Uterus (tissue), 4 donors: ENCODE measurements around the gene SLC35F3. TPM values are rescaled to one million over a fixed set of nuclear protein-coding genes. Genes with fewer than 3 reads are reported as not detected.

Experiments
- DNase-seq, 2 donors: peaks; one replicate each; pipeline ENCODE4 v3.0.0-alpha.2; 2019 to 2020
- H3K27ac ChIP-seq, 2 donors: fragments of 200-600 bp; sonication (generic); 1 replicate in 1 of 2; 2 replicates in 1 of 2; pipeline ENCODE4 v1.5.1; 2016 to 2018
- H3K27me3 ChIP-seq, 2 donors: fragments of 200-600 bp; sonication (generic); one replicate each; pipeline ENCODE4 v1.5.1; 2018 to 2019; ENCODE audit warnings: control low read depth in 1 of 2
- H3K36me3 ChIP-seq, 2 donors: fragments of 200-600 bp; sonication (generic); one replicate each; pipeline ENCODE4 v1.5.1; 2019; ENCODE audit warnings: control low read depth in 1 of 2
- H3K4me1 ChIP-seq, 2 donors: fragments of 200-600 bp; sonication (generic); one replicate each; pipeline ENCODE4 v1.5.1; 2018 to 2019; ENCODE audit warnings: control low read depth in 1 of 2
- H3K4me3 ChIP-seq, 2 donors: fragments of 200-600 bp; sonication (generic); 1 replicate in 1 of 2; 2 replicates in 1 of 2; pipeline ENCODE4 v1.5.1; 2018 to 2019; ENCODE audit warnings: mild to moderate bottlenecking in 1 of 2
- H3K9me3 ChIP-seq, 2 donors: fragments of 200-600 bp; sonication (generic); one replicate each; pipeline ENCODE4 v1.5.1; 2019; ENCODE audit warnings: control low read depth in 1 of 2
- CTCF ChIP-seq, 4 experiments: fragments of 200-600 bp in 2 of 4; fragments of 450-650 bp in 2 of 4; sonication (generic) in 2 of 4; IDR thresholded peaks; one replicate each; pipeline ENCODE4 v1.5.1; 2016 to 2019; ENCODE audit warnings: antibody characterized with exemption in 4 of 4, mild to moderate bottlenecking in 2 of 4, moderate library complexity in 1 of 4
- POLR2A ChIP-seq, 2 donors: fragments of 450-650 bp; IDR thresholded peaks; one replicate each; pipeline ENCODE4 v1.6.1; 2016; ENCODE audit warnings: antibody characterized with exemption in 2 of 2, mild to moderate bottlenecking in 1 of 2, moderate library complexity in 1 of 2
- intact Hi-C: fragments of 100-400 bp; cut with DNase I; formaldehyde crosslinking; loops from one replicate; pipeline ENCODE4 v1.15.1; 2023; ENCODE audit warnings: low total_unique reads
- total RNA-seq, 4 donors: library from RNA; depleted of rRNA in 3 of 4; stranded (reverse); fragments of >200 nt in 3 of 4; gene quantifications; one replicate each; pipeline versions ENCODE4 v1.1.0 to v1.2.4, GENCODE V29; 2014 to 2023
- donor health status: DM: yes; HTN: yes; CAD: no.

Gene SLC35F3
- total RNA-seq, 4 donors from 2014 or later = 0.24 to 0.62 (median 0.26) TPM; not detected in 1

GRCh38 chr1:234270093-234270492 is 365.6 kb downstream of the SLC35F3 start:
- no peak for DNase-seq

GRCh38 chr1:234270581-234271242 is 366.2 kb downstream of the SLC35F3 start:
- Histone ChIP-seq H3K4me3 (no peak overlapping the region), H3K9me3 (no peaks in the 10 kb centered on the region)

More at GRCh38 chr1:234270093-234270492, 365.6 kb downstream of the SLC35F3 start:
- Histone ChIP-seq H3K4me3 (no peak overlapping the region), H3K9me3 (no peaks in the 10 kb centered on the region), H3K36me3 (no peaks in the 10 kb centered on the region), H3K27me3 (no peaks in the 10 kb centered on the region), H3K27ac (no peak overlapping the region), H3K4me1 (no peaks in the 10 kb centered on the region)
- intact Hi-C loops = no loop called here
- no peak for TF ChIP-seq POLR2A (IDR thresholded peaks at IDR 0.05)
- no peak for TF ChIP-seq CTCF (IDR thresholded peaks at IDR 0.05)

GRCh38 chr1:234271243-234271606 is 366.7 kb downstream of the SLC35F3 start:
- no peaks in the 10 kb centered on the region for H3K4me1 ChIP-seq
- no peaks in the 10 kb centered on the region for H3K27me3 ChIP-seq
- H3K36me3 ChIP-seq = no peaks in the 10 kb centered on the region
- no peak overlapping the region for H3K4me3 ChIP-seq
- TF ChIP-seq CTCF (IDR thresholded peaks at IDR 0.05) = no peak
- no peak for TF ChIP-seq POLR2A (IDR thresholded peaks at IDR 0.05)
- no peak overlapping the region for H3K27ac ChIP-seq
- DNase-seq = no peak
- no peaks in the 10 kb centered on the region for H3K9me3 ChIP-seq
- intact Hi-C loops = no loop called here

More at GRCh38 chr1:234270581-234271242, 366.2 kb downstream of the SLC35F3 start:
- Histone ChIP-seq H3K27me3 (no peaks in the 10 kb centered on the region), H3K4me1 (no peaks in the 10 kb centered on the region), H3K36me3 (no peaks in the 10 kb centered on the region), H3K27ac (no peak overlapping the region)
- intact Hi-C loops = no loop called here
- no peak for TF ChIP-seq POLR2A (IDR thresholded peaks at IDR 0.05)
- TF ChIP-seq CTCF (IDR thresholded peaks at IDR 0.05) = no peak
- DNase-seq = no peak

- H3K4me1 ChIP-seq = no peaks in the 10 kb centered on the region
- H3K4me3 ChIP-seq = no peak overlapping the region
- H3K27ac ChIP-seq = no peak overlapping the region
- no peaks in the 10 kb centered on the region for H3K36me3 ChIP-seq
- no peak for DNase-seq
- H3K27me3 ChIP-seq = no peaks in the 10 kb centered on the region
- intact Hi-C loops = no loop called here
- TF ChIP-seq POLR2A (IDR thresholded peaks at IDR 0.05) (no peak), CTCF (IDR thresholded peaks at IDR 0.05) (no peak)
- H3K9me3 ChIP-seq = no peaks in the 10 kb centered on the region
These were observed 368.3 kb downstream of the SLC35F3 start for GRCh38 chr1:234272656-234273312.

DNA sequence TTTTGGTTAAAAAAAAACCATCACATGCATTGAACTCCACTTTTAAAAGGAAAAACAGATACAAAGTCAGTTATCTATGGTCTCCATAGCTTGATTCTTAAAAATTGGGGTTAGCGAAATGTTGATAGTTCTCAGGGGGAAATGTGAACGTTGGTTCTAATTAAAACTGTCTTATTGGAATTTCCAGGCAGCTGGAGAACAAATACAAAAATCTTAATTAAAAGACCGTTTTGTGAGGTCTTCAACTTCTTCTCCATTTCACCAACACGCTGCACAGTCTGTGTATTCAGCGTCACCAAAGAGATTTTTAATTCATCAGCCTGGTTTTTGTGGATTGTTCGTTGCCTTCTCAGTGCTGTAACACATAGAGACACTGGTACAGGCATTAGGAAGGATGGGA is 369.5 kb downstream of the SLC35F3 start:
- TF ChIP-seq POLR2A (IDR thresholded peaks at IDR 0.05) (no peak), CTCF (IDR thresholded peaks at IDR 0.05) (no peak)
- Histone ChIP-seq H3K9me3 (no peaks in the 10 kb centered on the region), H3K36me3 (no peaks in the 10 kb centered on the region), H3K27me3 (no peaks in the 10 kb centered on the region), H3K4me3 (no peak overlapping the region), H3K4me1 (no peaks in the 10 kb centered on the region), H3K27ac (no peak overlapping the region)
- no peak for DNase-seq
- intact Hi-C loops = no loop called here
